ENCODE data around the gene SFRP5. TPM values are rescaled to one million over a fixed set of nuclear protein-coding genes. Genes with fewer than 3 reads are reported as not detected.

The SFRP5 gene
- total RNA-seq, 8 experiments from 2014 or later: 0.17 to 0.98 (median 0.60) TPM; not detected in 1

DNA sequence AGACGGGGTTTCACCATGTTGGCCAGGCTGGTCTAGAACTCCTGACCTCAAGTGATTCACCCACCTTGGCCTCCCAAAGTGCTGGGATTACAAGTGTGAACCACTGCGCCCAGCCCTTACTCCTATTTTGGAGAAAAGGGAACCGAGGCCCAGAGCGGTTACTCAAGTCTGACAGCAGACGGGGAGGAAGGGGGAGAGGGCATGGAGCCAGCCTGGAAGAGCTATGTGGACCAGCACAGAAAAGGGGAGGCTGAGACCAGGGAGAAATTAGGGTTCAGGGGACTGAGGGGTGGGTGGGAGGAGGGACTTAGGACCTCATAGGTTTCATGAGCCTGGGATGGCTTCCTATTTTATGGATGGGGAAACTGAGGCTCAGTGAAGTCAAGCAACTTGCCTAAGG is 1.5 kb downstream of the SFRP5 start:
- H3K4me3 ChIP-seq: no peak overlapping the region
- no peak overlapping the region for H3K27ac ChIP-seq
- WGBS, 10 experiments: 60 to 100% (median 91%) methylated on average over 1 to 2 of the region's 5 CpGs; no CpG with 5 or more reads in 6 of the 10 experiments
- in situ Hi-C loops (cut with MboI; ENCODE audit: low pct_unique_long_range_greater_than_20kb in 2 of 9, low sequenced_read_pairs in 9 of 9, unreplicated experiment in 9 of 9): no loop called here
- no peak for ATAC-seq (replicated peaks in 6 of 8)
- no peaks in the 10 kb centered on the region for H3K4me1 ChIP-seq (replicated peaks in 1 of 2)

DNA sequence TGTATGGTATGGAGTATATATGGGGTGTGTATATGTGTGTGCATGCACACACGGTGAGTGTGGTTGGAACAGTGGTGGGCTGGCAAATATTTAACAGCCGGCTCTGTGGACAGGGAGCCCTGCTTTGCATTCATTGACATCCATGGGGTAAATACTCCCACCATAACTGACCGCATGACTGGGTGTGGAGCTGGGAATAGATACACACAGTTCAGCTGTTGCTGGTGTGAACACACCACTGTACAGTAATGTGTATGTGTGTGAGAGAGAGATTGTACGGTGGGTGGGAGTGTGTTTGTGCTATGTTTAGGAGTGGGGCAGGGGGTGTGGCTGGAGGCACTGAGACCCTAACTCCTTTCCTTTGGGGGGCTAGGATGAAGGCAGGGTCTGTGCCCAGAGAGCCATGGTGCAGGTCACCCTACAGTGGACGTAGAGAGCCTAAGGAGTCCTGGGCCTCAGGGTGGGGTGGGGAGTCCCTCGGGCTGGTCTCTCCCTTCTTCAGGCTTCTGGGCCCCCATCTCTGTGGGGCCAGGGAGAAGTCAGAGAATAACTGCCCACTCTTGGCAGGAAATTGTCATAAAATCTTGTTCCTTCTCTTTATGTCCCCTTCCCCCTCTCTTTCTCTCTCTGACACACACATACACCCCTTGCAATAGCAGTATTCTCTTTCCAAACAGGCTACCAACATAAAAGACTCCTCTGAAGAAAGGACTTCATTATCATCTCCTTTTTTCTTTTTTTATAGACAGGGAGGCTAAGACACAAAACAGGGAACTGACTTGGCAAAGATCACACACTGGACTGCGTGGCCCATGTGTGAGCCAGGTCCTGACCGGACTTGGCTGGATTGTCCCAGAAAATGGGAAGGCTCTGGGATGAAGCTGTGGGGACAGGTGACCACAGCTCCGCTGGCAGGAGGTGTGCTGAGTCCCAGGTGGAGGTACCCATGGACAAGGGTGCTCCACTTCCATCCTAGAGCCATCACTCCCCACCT is 3.2 kb downstream of the SFRP5 start:
- in situ Hi-C loops (cut with MboI; ENCODE audit: low pct_unique_long_range_greater_than_20kb in 2 of 9, low sequenced_read_pairs in 9 of 9, unreplicated experiment in 9 of 9): no loop called here

DNA sequence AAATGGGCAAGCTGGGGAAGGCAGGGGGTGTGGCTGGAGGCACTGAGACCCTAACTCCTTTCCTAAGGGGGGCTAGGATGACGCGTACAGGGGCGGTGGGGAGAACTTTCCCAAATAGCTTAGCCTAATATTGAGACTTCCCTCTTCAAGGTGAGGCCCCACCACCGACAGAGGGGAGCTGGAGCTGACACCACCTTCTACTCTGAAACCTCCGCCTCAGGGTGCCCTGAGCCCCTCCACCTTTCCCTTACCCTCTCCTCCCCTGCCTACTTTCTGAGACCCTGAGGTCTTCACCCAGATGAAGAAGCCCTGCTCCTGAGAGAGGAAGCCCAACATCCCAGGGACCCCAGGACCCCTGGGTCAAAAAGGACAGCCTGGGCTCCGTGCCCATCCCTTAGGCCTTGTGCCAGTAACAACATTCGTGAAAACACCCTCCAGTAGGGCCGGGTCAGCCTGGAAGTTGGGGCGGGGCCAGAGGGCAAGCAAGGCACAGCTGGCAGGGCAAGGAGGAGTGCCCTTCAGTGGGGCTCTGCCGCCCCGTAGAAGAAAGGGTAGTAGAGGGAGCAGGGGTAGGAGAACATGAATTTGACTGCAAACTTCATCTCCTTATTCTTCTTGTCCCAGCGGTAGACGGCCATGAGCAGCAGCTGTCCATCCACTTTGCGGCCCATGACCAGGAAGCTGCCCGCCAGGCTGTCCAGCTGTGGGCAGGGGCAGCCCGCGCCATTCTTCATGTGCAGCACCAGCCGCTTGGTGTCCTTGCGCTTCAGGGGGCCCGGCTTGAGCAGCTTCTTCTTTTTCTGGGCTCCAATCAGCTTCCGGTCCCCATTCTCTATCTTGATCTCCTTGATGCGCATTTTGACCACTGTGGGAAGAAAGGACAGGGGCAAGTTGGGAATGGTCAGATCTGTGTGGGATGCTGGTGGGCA is 4.5 kb downstream of the SFRP5 start:
- Histone ChIP-seq H3K4me3 (no peak overlapping the region), H3K4me1 (replicated peaks in 1 of 2) (no peaks in the 10 kb centered on the region), H3K27ac (no peak overlapping the region)
- 83 to 100% (median 93%) methylated on average over 1 to 7 of the region's 22 CpGs; no CpG with 5 or more reads in 4 of the 10 experiments for WGBS, 10 experiments
- ATAC-seq (replicated peaks in 6 of 8): no peak
- in situ Hi-C loops (cut with MboI; ENCODE audit: low pct_unique_long_range_greater_than_20kb in 2 of 9, low sequenced_read_pairs in 9 of 9, unreplicated experiment in 9 of 9): no loop called here

More for the DNA sequence above, 3.2 kb downstream of the SFRP5 start:
- Histone ChIP-seq H3K27ac (no peak overlapping the region), H3K4me1 (replicated peaks in 1 of 2) (no peaks in the 10 kb centered on the region), H3K4me3 (no peak overlapping the region)
- ATAC-seq (replicated peaks in 6 of 8): no peak
- WGBS, 10 experiments: 33 to 100% (median 80%) methylated on average over 1 to 3 of the region's 9 CpGs; no CpG with 5 or more reads in 3 of the 10 experiments

DNA sequence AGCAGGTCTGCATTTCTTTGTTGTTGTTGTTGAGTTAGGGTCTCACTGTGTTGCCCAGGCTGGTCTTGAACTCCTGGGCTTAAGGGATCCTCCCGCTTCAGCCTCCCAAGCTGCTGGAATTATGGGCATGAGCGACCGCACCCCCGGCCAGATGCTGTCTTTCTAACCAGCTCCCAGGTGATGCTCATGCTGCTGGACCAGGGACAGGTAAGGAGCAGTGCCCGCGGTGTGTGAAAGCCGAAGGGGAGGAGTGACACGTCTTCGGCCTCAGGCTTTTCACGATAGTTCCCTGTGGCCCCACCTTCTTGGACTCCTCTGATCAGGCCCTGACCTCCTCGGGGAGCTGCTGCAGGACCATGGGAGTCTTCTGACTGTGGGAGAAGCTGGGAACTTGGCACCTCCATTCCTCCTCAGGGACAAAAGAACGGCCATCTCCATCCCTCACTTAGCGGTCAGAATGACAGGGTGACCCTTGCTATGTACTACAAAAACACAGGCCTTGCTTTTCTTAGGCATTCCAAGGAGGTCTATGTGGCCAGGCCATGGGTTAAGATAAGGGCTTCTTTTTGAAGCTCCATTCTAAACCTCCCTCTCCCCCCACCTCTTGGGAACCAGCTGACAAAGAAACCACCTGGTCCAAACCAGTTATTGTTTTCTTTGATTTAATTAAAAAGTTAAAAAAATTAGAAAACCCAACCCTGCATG is 5.5 kb downstream of the SFRP5 start:
- Histone ChIP-seq H3K27ac (no peak overlapping the region), H3K4me3 (no peak overlapping the region), H3K4me1 (replicated peaks in 1 of 2) (no peaks in the 10 kb centered on the region)
- 80 to 100% (median 82%) methylated on average over 1 to 9 of the region's 13 CpGs; no CpG with 5 or more reads in 6 of the 10 experiments for WGBS, 10 experiments
- ATAC-seq (replicated peaks in 6 of 8): no peak
- in situ Hi-C loops (cut with MboI; ENCODE audit: low pct_unique_long_range_greater_than_20kb in 2 of 9, low sequenced_read_pairs in 9 of 9, unreplicated experiment in 9 of 9): no loop called here

DNA sequence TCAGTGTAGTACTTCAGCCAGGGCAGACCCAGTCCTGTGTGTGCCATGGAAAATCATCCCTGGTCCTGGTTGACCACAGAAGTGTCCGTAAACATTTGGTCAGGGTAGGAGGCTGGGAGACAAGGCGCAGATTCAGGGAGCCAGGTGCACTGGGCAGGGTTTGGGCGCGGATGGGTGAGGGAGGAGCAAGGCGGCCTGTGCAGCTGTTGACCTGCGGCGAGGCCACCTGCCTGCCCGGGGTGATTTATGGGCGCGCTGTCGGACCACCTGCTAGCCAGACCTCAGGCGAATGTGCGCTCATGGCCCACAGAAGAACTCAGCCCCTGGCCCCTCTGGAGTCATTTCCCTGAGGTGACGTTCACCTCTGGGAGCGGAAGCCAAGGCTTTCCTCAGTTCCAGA is 6.6 kb downstream of the SFRP5 start:
- ATAC-seq (replicated peaks in 6 of 8): peak in 2 of 8 experiments; percentile 29 to 30
- in situ Hi-C loops (cut with MboI; ENCODE audit: low pct_unique_long_range_greater_than_20kb in 2 of 9, low sequenced_read_pairs in 9 of 9, unreplicated experiment in 9 of 9): no loop called here
- no peaks in the 10 kb centered on the region for H3K4me1 ChIP-seq (replicated peaks in 1 of 2)
- no peak overlapping the region for H3K27ac ChIP-seq
- no peak overlapping the region for H3K4me3 ChIP-seq
- 80 to 100% (median 90%) methylated on average over 1 to 4 of the region's 15 CpGs; no CpG with 5 or more reads in 6 of the 10 experiments for WGBS, 10 experiments

DNA sequence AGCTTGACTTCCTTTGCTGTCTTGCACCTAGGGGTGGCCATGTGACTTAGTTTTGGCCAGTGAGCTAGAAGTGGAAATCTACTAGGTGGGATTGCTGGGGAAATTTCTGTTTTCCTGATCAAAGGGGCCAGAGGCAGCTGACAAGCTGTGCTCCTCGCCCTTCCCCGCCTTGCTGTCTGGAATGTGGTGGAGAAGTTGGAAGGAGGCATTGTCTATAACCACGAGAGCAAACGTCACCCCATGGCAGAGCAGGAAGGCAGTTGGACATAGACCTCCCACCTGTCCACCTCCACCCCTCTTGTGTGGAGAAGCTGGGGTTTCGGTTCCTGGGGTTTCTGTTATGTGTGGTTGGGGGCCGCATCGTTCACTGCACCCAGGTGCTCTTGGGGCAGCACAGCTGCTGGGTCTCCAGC is 7.3 kb downstream of the SFRP5 start:
- H3K4me3 ChIP-seq: no peak overlapping the region
- in situ Hi-C loops (cut with MboI; ENCODE audit: low pct_unique_long_range_greater_than_20kb in 2 of 9, low sequenced_read_pairs in 9 of 9, unreplicated experiment in 9 of 9): no loop called here
- 28 to 100% (median 89%) methylated on average over 2 to 7 of the region's 7 CpGs; no CpG with 5 or more reads in 5 of the 10 experiments for WGBS, 10 experiments
- peak in 1 of 8 experiments; percentile 42 for ATAC-seq (replicated peaks in 6 of 8)
- H3K27ac ChIP-seq: no peak overlapping the region
- H3K4me1 ChIP-seq (replicated peaks in 1 of 2): no peaks in the 10 kb centered on the region

DNA sequence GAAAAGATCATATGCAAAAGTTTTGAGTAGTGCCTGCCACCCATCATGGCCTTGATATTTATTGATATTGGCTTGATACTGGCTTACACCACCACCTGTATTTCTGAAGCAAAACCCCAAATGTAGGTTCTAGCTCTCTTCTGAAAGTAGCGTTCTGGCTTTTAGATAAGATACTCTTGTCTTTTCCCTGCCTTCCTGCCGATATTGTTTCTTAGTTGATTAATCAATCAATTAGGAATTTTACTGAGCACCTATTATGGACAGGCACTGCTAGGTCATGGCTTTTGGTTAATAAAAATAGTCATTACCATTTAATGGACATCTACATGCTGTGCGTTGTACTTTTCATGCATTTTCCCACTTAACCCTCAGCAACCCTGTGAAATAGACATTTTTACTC is 7.9 kb downstream of the SFRP5 start:
- H3K4me1 ChIP-seq (replicated peaks in 1 of 2): no peaks in the 10 kb centered on the region
- H3K4me3 ChIP-seq: no peak overlapping the region
- no peak for ATAC-seq (replicated peaks in 6 of 8)
- H3K27ac ChIP-seq: no peak overlapping the region
- in situ Hi-C loops (cut with MboI; ENCODE audit: low pct_unique_long_range_greater_than_20kb in 2 of 9, low sequenced_read_pairs in 9 of 9, unreplicated experiment in 9 of 9): no loop called here
- 88 to 100% (median 94%) methylated on average over 1 to 3 of the region's 3 CpGs; no CpG with 5 or more reads in 1 of the 10 experiments for WGBS, 10 experiments

DNA sequence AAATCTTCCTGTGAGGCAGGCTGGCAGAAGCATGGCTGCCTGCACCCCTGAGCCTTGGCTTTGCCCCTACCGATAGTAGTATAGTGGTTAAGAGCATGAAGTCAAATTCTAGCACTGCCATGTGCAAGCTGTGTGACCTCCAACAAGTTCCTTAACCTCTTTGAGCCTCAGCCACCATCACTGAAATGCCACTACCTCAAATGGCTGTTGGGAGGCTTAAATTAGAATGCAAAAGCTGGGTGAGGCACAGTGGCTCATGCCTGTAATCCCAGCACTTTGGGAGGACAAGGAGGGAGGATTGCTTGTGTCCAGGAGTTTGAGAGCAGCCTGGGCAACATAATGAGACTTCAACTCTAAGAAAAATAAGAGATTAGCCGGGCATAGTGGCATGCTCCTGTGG is 8.4 kb downstream of the SFRP5 start:
- H3K4me1 ChIP-seq (replicated peaks in 1 of 2): no peaks in the 10 kb centered on the region
- 80 to 100% (median 83%) methylated on average over 1 of the region's 2 CpGs; no CpG with 5 or more reads in 4 of the 10 experiments for WGBS, 10 experiments
- H3K4me3 ChIP-seq: no peak overlapping the region
- H3K27ac ChIP-seq: no peak overlapping the region
- in situ Hi-C loops (cut with MboI; ENCODE audit: low pct_unique_long_range_greater_than_20kb in 2 of 9, low sequenced_read_pairs in 9 of 9, unreplicated experiment in 9 of 9): no loop called here
- no peak for ATAC-seq (replicated peaks in 6 of 8)

DNA sequence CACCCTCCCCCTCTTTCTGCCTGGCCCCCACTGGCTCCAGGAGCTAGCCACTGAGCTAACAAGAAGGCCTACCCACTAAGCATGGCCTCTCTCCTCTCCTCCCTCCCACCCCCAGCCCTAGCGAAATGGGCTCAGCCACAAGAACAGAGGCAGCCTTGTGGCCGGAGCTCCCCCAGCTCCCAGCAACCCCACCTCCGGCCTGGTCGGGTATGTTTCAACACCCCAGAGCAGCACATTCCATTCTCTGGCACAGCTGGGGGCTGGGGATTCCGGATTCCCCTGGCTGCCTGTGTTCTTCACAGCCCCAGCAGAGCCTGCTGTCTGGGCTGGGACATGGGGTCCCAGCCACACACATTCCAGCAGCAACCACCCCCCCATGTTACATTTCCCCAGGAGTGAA is 9.0 kb downstream of the SFRP5 start:
- Histone ChIP-seq H3K4me3 (no peak overlapping the region), H3K4me1 (replicated peaks in 1 of 2) (no peaks in the 10 kb centered on the region), H3K27ac (no peak overlapping the region)
- in situ Hi-C loops (cut with MboI; ENCODE audit: low pct_unique_long_range_greater_than_20kb in 2 of 9, low sequenced_read_pairs in 9 of 9, unreplicated experiment in 9 of 9): no loop called here
- no peak for ATAC-seq (replicated peaks in 6 of 8)
- WGBS, 10 experiments: no CpG with 5 or more reads among the region's 5 CpGs

DNA sequence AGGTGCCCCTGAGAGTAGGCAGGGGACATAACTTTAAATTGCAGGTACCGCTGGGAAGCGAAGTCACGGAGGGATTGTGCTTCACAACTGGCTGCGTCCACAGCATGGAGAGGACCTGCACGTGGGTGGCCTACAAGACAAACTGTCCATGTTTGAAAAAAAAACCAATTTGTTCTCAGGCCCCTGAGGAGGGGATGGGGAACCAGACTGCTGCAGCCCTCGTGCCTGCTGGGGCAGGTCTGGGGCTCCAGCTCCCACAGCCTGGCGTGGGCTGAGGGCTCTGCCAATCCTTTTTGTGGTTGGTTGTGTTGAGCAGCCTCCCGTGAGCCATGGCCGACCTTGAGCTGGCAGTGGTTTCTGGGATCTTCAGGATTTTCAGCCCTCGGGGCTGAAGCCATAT is 9.7 kb downstream of the SFRP5 start:
- H3K27ac ChIP-seq: no peak overlapping the region
- H3K4me1 ChIP-seq (replicated peaks in 1 of 2): no peaks in the 10 kb centered on the region
- in situ Hi-C loops (cut with MboI; ENCODE audit: low pct_unique_long_range_greater_than_20kb in 2 of 9, low sequenced_read_pairs in 9 of 9, unreplicated experiment in 9 of 9): no loop called here
- no peak for ATAC-seq (replicated peaks in 6 of 8)
- no peak overlapping the region for H3K4me3 ChIP-seq
- WGBS, 10 experiments: 80 to 100% (median 91%) methylated on average over 1 to 7 of the region's 10 CpGs; no CpG with 5 or more reads in 5 of the 10 experiments

DNA sequence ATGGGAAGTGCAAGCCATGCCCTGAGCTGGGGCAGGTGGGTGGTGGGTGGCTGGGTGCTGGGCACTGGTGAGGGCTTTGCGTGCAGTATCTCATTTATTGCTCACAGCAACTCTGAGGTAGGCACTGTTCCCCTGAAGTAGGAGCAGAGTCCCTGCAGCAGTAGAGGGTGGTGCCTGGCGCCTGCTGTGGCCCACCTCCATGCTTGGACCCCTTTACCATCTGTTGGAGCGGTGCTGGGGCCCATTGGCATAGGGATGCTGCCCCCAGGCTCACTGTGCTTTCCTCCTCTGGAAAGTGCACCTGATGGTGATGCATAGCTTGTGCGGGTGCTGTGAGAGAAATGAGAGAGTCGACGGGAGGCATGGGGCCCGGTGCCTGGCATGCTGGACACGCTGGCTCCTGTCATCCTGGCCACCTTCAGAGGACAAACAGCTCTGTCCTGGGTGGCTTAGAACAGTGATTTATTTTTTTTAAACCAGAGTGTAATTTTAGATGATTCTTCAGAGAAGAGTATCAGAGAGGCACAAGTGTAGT is 10.4 kb downstream of the SFRP5 start:
- H3K4me1 ChIP-seq (replicated peaks in 1 of 2): no peaks in the 10 kb centered on the region
- 90 to 100% (median 95%) methylated on average over 1 to 5 of the region's 8 CpGs; no CpG with 5 or more reads in 7 of the 10 experiments for WGBS, 10 experiments
- ATAC-seq (replicated peaks in 6 of 8): no peak
- no peak overlapping the region for H3K4me3 ChIP-seq
- in situ Hi-C loops (cut with MboI; ENCODE audit: low pct_unique_long_range_greater_than_20kb in 2 of 9, low sequenced_read_pairs in 9 of 9, unreplicated experiment in 9 of 9): no loop called here
- H3K27ac ChIP-seq: no peak overlapping the region

All from motor neuron (in vitro differentiated cells).